ENCODE measurements around the gene PEX6.
"Not testable (repeated sequence)": the region's sequence is repeated elsewhere in the genome, so short reads cannot be mapped to it uniquely, and the experiment has no call there.

Gene PEX6

DNA sequence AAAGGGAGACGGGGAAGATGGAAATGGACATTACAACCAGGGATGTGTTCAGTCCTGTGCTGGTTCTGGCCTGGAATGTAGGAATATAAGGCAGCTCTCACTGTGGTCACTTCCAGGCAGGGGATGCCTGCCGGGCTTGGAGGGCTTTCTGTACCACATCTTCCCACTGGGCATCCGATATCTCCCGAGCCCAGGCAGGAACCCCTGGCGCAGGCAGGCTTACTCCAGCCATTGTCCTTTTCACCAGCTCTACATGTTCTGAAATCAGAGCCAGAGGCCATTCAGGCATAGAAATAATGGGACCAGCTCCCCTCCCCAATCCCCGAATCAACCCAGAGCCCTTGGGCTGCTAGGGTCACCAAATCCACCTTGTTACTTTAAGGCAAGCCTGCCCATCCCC, 33.4 kb upstream of the PEX6 start:
- DNase-seq (ENCODE audit: extremely low read depth, low read depth): no peak
- peak overlapping the region; percentile 91 for H3K4me3 ChIP-seq (replicated peaks; ENCODE audit: low read depth, low read length)
- TF ChIP-seq, protein P1, sequence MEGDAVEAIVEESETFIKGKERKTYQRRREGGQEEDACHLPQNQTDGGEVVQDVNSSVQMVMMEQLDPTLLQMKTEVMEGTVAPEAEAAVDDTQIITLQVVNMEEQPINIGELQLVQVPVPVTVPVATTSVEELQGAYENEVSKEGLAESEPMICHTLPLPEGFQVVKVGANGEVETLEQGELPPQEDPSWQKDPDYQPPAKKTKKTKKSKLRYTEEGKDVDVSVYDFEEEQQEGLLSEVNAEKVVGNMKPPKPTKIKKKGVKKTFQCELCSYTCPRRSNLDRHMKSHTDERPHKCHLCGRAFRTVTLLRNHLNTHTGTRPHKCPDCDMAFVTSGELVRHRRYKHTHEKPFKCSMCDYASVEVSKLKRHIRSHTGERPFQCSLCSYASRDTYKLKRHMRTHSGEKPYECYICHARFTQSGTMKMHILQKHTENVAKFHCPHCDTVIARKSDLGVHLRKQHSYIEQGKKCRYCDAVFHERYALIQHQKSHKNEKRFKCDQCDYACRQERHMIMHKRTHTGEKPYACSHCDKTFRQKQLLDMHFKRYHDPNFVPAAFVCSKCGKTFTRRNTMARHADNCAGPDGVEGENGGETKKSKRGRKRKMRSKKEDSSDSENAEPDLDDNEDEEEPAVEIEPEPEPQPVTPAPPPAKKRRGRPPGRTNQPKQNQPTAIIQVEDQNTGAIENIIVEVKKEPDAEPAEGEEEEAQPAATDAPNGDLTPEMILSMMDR (IDR thresholded peaks at IDR 0.05; ENCODE audit: low read depth, low read length, missing control alignments): no peak

DNA sequence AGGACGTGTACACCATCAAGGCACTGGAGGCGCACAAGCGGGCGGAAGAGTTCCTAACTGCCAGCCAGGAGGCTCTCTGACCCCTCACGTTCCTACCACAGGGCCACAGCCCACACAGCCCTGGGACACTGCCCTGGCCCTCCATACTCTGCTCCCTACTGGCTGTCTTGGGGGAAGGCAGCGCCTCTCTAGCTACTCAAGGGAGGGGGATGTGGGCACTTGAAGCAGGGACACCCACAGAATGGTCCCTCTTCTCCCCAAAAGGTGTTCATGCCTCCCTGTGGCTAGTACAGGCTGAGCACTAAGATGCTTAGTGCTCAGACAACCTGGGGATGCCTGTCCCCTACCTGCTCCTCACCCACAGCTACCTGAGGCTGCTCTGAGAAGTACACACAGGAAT, 32.2 kb upstream of the PEX6 start:
- no peak for DNase-seq (ENCODE audit: extremely low read depth, low read depth)
- no peak overlapping the region for H3K4me3 ChIP-seq (replicated peaks; ENCODE audit: low read depth, low read length)
- TF ChIP-seq, protein P1 (IDR thresholded peaks at IDR 0.05; ENCODE audit: low read depth, low read length, missing control alignments): no peak

DNA sequence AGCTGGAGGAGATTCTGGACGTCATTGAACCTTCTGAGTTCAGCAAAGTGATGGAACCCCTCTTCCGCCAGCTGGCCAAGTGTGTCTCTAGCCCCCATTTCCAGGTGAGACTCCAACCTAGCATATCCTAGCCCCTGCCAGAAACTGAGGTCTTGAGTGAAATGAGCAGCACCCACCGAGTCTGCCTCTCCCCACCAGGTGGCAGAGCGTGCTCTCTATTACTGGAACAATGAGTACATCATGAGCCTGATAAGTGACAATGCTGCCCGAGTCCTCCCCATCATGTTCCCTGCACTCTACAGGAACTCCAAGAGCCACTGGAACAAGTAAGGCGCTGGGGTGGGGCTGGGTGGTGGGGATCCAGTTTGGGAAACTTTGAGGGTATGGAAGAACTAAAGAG, 30.1 kb upstream of the PEX6 start:
- DNase-seq (ENCODE audit: extremely low read depth, low read depth): no peak
- TF ChIP-seq, protein P1 (IDR thresholded peaks at IDR 0.05; ENCODE audit: low read depth, low read length, missing control alignments): peak; percentile 60
- no peak overlapping the region for H3K4me3 ChIP-seq (replicated peaks; ENCODE audit: low read depth, low read length)

DNA sequence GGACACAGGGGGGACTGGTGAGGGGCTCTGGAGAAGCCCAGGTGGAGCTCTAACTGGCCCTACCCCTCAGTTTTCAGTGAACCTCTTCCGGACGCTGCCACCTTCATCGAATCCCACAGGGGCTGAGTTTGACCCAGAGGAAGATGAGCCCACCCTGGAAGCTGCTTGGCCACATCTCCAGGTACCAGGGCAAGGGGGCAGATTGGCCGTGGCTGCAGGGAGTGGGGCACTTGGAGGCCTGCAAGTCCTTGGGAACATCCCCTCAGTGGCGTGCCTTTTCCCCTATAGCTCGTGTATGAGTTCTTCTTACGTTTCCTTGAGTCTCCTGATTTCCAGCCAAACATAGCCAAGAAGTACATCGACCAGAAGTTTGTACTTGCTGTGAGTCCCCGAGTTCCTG, 28.1 kb upstream of the PEX6 start:
- no peak for DNase-seq (ENCODE audit: extremely low read depth, low read depth)
- no peak overlapping the region for H3K4me3 ChIP-seq (replicated peaks; ENCODE audit: low read depth, low read length)
- TF ChIP-seq, protein P1 (IDR thresholded peaks at IDR 0.05; ENCODE audit: low read depth, low read length, missing control alignments): no peak

DNA sequence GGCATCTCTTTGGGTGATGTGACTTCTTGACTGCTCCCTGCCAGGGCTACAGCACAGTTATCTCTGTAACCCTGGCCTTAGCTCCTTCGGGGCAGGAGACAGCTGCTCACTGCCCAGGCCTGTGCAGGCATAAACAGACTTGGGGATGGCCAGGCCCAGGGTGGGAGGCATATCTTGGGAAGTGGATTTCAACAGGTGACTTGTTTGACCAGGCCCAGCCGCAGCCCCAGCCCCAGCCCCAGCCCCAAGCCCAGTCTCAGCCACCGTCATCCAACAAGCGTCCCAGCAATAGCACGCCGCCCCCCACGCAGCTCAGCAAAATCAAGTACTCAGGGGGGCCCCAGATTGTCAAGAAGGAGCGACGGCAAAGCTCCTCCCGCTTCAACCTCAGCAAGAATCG, 27.3 kb upstream of the PEX6 start:
- DNase-seq (ENCODE audit: extremely low read depth, low read depth): no peak
- H3K4me3 ChIP-seq (replicated peaks; ENCODE audit: low read depth, low read length): no peak overlapping the region
- TF ChIP-seq, protein P1 (IDR thresholded peaks at IDR 0.05; ENCODE audit: low read depth, low read length, missing control alignments): no peak

DNA sequence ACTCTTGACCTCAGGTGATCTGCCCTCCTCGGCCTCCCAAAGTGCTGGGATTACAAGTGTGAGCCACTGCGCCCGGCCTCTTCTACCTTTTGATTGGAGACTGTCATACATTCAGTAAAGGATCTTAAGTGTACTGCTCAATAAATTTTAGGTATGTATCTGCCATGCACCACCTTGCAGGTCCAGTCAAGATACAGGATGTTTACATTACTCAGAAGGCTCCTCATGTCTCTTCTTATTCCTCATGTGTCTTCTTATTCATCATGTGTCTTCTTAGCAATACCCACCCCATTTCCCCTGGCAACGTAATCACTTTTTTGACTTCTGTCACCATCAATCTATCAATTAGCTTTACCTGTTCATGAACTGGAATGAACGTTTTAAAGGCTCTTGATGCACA, 26.9 kb upstream of the PEX6 start:
- TF ChIP-seq, protein P1 (IDR thresholded peaks at IDR 0.05; ENCODE audit: low read depth, low read length, missing control alignments): no peak
- DNase-seq (ENCODE audit: extremely low read depth, low read depth): no peak
- no peak overlapping the region for H3K4me3 ChIP-seq (replicated peaks; ENCODE audit: low read depth, low read length)

DNA sequence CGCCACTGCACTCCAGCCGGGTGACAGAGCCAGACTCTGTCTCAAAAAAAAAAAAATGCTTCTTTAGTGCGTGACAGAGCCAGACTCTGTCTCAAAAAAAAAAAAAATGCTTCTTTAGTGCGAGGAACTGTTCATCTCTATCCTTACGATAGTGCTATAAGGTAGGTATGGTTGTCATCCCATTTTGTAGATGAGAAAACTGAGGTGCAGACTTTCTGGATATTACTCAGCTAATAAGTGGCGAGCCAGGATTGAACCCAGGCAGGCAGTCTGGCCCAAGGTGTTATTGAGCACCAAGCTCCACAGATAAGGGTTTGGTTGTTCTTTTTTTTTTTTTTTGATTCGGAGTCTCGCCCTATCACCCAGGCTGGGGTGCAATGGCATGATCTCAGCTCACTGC, 22.9 kb upstream of the PEX6 start:
- TF ChIP-seq, protein P1 (IDR thresholded peaks at IDR 0.05; ENCODE audit: low read depth, low read length, missing control alignments): no peak
- DNase-seq (ENCODE audit: extremely low read depth, low read depth): no peak
- H3K4me3 ChIP-seq (replicated peaks; ENCODE audit: low read depth, low read length): no peak overlapping the region

DNA sequence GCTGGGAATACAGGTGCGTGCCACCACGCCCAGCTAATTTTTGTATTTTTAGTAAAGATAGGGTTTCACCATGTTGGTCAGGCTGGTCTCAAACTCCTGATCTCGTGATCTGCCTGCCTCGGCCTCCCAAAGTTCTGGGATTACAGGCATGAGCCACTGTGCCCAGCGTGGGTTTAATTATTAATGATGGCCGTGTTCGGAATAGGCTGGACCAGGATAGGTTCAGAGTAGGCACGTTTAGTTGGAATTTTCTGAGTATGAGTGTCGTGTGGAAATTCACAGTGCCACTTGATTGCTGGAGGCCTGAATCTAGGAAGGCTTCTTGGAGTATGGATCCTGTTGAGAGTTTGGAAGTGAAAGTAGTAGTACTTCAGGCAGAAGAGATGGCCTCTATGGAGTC, 19.2 kb upstream of the PEX6 start:
- not testable (repeated sequence) for H3K4me3 ChIP-seq (replicated peaks; ENCODE audit: low read depth, low read length); DNase-seq (ENCODE audit: extremely low read depth, low read depth)

All from HFF-Myc (cell line).